Dendritic cell treated with granulocyte-macrophage colony-stimulating factor and Interleukin-4, amounts not matched to agents 40 ng/mL and 50 ng/mL, for 4 days (primary cell): ENCODE measurements around the gene GAS2.

Experiments used
- H3K27ac Mint-ChIP-seq: one replicate; pipeline ENCODE4 v1.8.0; 2022; ENCODE audit warnings: mild to moderate bottlenecking, mixed read lengths
- H3K27me3 Mint-ChIP-seq: one replicate; pipeline ENCODE4 v1.8.0; 2022; ENCODE audit warnings: mild to moderate bottlenecking, mixed read lengths
- H3K36me3 Mint-ChIP-seq: one replicate; pipeline ENCODE4 v1.8.0; 2022; ENCODE audit warnings: low read depth, mixed read lengths
- H3K4me1 Mint-ChIP-seq: one replicate; pipeline ENCODE4 v1.8.0; 2022; ENCODE audit warnings: low read depth, mixed read lengths
- H3K4me3 Mint-ChIP-seq: one replicate; pipeline ENCODE4 v1.8.0; 2022; ENCODE audit warnings: mild to moderate bottlenecking, moderate library complexity, mixed read lengths
- H3K9me3 Mint-ChIP-seq: one replicate; pipeline ENCODE4 v1.8.0; 2022; ENCODE audit warnings: mixed read lengths
- intact Hi-C: fragments of 100-400 bp; cut with micrococcal nuclease; formaldehyde crosslinking; loops from one replicate; pipeline ENCODE4 v1.15.0; 2022

The GAS2 gene

GRCh38 chr11:22657101-22657694, 9.2 kb upstream of the GAS2 start:
- H3K36me3 Mint-ChIP-seq, result no peaks in the 10 kb centered on the region
- no peak overlapping the region for H3K4me3 Mint-ChIP-seq
- no peak overlapping the region for H3K27ac Mint-ChIP-seq
- H3K9me3 Mint-ChIP-seq, result peaks cover 12% of the 10 kb centered on the region
- peaks cover 13% of the 10 kb centered on the region for H3K4me1 Mint-ChIP-seq
- intact Hi-C loops, result no loop called here
- peaks cover 1% of the 10 kb centered on the region for H3K27me3 Mint-ChIP-seq

GRCh38 chr11:22659783-22660182, 6.6 kb upstream of the GAS2 start:
- intact Hi-C loops, result no loop called here
- Mint-ChIP-seq H3K4me1 (peaks cover 13% of the 10 kb centered on the region), H3K4me3 (no peak overlapping the region), H3K36me3 (no peaks in the 10 kb centered on the region), H3K9me3 (no peaks in the 10 kb centered on the region), H3K27ac (no peak overlapping the region), H3K27me3 (peaks cover 4% of the 10 kb centered on the region)

GRCh38 chr11:22666688-22667439, 453 bp downstream of the GAS2 start:
- intact Hi-C loops, result no loop called here
- Mint-ChIP-seq H3K27me3 (peaks cover 41% of the 10 kb centered on the region), H3K9me3 (no peaks in the 10 kb centered on the region), H3K27ac (no peak overlapping the region), H3K4me3 (no peak overlapping the region), H3K36me3 (no peaks in the 10 kb centered on the region), H3K4me1 (no peaks in the 10 kb centered on the region)

- no peaks in the 10 kb centered on the region for H3K9me3 Mint-ChIP-seq
- H3K36me3 Mint-ChIP-seq, result no peaks in the 10 kb centered on the region
- H3K27ac Mint-ChIP-seq, result no peak overlapping the region
- intact Hi-C loops, result no loop called here
- H3K27me3 Mint-ChIP-seq, result peaks cover 41% of the 10 kb centered on the region
- H3K4me3 Mint-ChIP-seq, result no peak overlapping the region
- no peaks in the 10 kb centered on the region for H3K4me1 Mint-ChIP-seq
These were observed 1.8 kb downstream of the GAS2 start for GRCh38 chr11:22668005-22668796.

DNA sequence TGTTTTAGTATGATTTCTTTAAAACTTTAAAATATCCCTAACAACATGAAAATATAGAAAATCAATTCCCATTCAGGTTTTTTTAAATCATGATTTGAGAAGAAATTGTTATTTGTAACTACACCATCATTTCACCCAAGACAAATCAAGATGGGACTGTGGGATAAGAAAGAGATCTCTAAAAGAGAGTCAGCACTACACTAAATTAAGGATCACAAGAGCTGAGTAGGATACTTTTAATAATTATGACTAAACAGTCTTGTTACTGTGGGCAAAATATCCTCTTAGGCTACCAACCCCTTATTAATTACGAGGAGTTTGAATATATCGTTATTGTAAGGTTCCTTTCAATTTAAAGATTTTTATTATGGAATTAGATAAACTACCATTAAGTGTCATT, 3.0 kb downstream of the GAS2 start:
- H3K9me3 Mint-ChIP-seq, result no peaks in the 10 kb centered on the region
- intact Hi-C loops, result no loop called here
- no peaks in the 10 kb centered on the region for H3K36me3 Mint-ChIP-seq
- H3K27me3 Mint-ChIP-seq, result peaks cover 39% of the 10 kb centered on the region
- H3K4me1 Mint-ChIP-seq, result no peaks in the 10 kb centered on the region
- no peak overlapping the region for H3K27ac Mint-ChIP-seq
- H3K4me3 Mint-ChIP-seq, result no peak overlapping the region

GRCh38 chr11:22670830-22671229, 4.4 kb downstream of the GAS2 start:
- intact Hi-C loops, result no loop called here
- no peaks in the 10 kb centered on the region for H3K4me1 Mint-ChIP-seq
- H3K27ac Mint-ChIP-seq, result no peak overlapping the region
- no peak overlapping the region for H3K4me3 Mint-ChIP-seq
- no peaks in the 10 kb centered on the region for H3K9me3 Mint-ChIP-seq
- peaks cover 33% of the 10 kb centered on the region for H3K27me3 Mint-ChIP-seq
- H3K36me3 Mint-ChIP-seq, result no peaks in the 10 kb centered on the region

- no peaks in the 10 kb centered on the region for H3K9me3 Mint-ChIP-seq
- no peak overlapping the region for H3K4me3 Mint-ChIP-seq
- no peaks in the 10 kb centered on the region for H3K36me3 Mint-ChIP-seq
- H3K27ac Mint-ChIP-seq, result no peak overlapping the region
- intact Hi-C loops, result no loop called here
- H3K27me3 Mint-ChIP-seq, result peaks cover 24% of the 10 kb centered on the region
- H3K4me1 Mint-ChIP-seq, result no peaks in the 10 kb centered on the region
These were observed 5.3 kb downstream of the GAS2 start for GRCh38 chr11:22671751-22672150.

- Mint-ChIP-seq H3K9me3 (no peaks in the 10 kb centered on the region), H3K36me3 (no peaks in the 10 kb centered on the region), H3K4me1 (no peaks in the 10 kb centered on the region), H3K27ac (no peak overlapping the region), H3K27me3 (peaks cover 4% of the 10 kb centered on the region), H3K4me3 (no peak overlapping the region)
- intact Hi-C loops, result no loop called here
These were observed 8.3 kb downstream of the GAS2 start for GRCh38 chr11:22674470-22675439.

GRCh38 chr11:22677153-22677903, 10.9 kb downstream of the GAS2 start:
- no peaks in the 10 kb centered on the region for H3K36me3 Mint-ChIP-seq
- H3K9me3 Mint-ChIP-seq, result no peaks in the 10 kb centered on the region
- no peak overlapping the region for H3K4me3 Mint-ChIP-seq
- H3K4me1 Mint-ChIP-seq, result no peaks in the 10 kb centered on the region
- H3K27ac Mint-ChIP-seq, result no peak overlapping the region
- intact Hi-C loops, result no loop called here
- H3K27me3 Mint-ChIP-seq, result no peaks in the 10 kb centered on the region

DNA sequence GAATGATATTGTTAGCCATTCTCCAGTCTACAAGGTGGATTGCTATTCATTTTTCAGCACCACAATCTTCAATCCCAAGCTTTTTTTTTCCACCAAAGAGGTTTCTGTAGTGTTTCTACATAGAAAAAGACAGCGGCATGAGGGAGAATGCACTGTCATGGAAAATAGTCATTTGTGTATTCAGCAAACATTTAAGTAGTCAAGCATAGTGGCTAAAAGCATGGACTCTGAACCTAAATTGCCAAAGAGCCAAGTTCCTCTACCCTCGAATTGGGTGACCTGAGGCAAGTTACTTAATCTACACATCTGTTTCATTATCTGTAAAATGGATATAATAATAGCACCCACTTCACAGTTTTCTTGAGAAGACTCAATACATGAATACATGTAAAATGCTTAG, 14.2 kb downstream of the GAS2 start:
- intact Hi-C loops, result no loop called here
- no peaks in the 10 kb centered on the region for H3K9me3 Mint-ChIP-seq
- no peaks in the 10 kb centered on the region for H3K36me3 Mint-ChIP-seq
- no peaks in the 10 kb centered on the region for H3K27me3 Mint-ChIP-seq
- H3K27ac Mint-ChIP-seq, result no peak overlapping the region
- H3K4me3 Mint-ChIP-seq, result no peak overlapping the region
- H3K4me1 Mint-ChIP-seq, result no peaks in the 10 kb centered on the region

- H3K36me3 Mint-ChIP-seq, result no peaks in the 10 kb centered on the region
- no peak overlapping the region for H3K27ac Mint-ChIP-seq
- no peaks in the 10 kb centered on the region for H3K4me1 Mint-ChIP-seq
- no peak overlapping the region for H3K4me3 Mint-ChIP-seq
- H3K27me3 Mint-ChIP-seq, result no peaks in the 10 kb centered on the region
- H3K9me3 Mint-ChIP-seq, result no peaks in the 10 kb centered on the region
- intact Hi-C loops, result no loop called here
These were observed 14.9 kb downstream of the GAS2 start for GRCh38 chr11:22681281-22681812.

- H3K9me3 Mint-ChIP-seq, result no peaks in the 10 kb centered on the region
- no peaks in the 10 kb centered on the region for H3K27me3 Mint-ChIP-seq
- no peak overlapping the region for H3K27ac Mint-ChIP-seq
- H3K4me1 Mint-ChIP-seq, result no peaks in the 10 kb centered on the region
- no peaks in the 10 kb centered on the region for H3K36me3 Mint-ChIP-seq
- H3K4me3 Mint-ChIP-seq, result no peak overlapping the region
- intact Hi-C loops, result no loop called here
These were observed 17.7 kb downstream of the GAS2 start for GRCh38 chr11:22684082-22684481.

- H3K4me1 Mint-ChIP-seq, result no peaks in the 10 kb centered on the region
- no peaks in the 10 kb centered on the region for H3K36me3 Mint-ChIP-seq
- H3K9me3 Mint-ChIP-seq, result no peaks in the 10 kb centered on the region
- no peak overlapping the region for H3K4me3 Mint-ChIP-seq
- H3K27ac Mint-ChIP-seq, result no peak overlapping the region
- intact Hi-C loops, result no loop called here
- no peaks in the 10 kb centered on the region for H3K27me3 Mint-ChIP-seq
These were observed 18.7 kb downstream of the GAS2 start for GRCh38 chr11:22685111-22685510.
